ENCODE measurements around the gene COA8.

DNA sequence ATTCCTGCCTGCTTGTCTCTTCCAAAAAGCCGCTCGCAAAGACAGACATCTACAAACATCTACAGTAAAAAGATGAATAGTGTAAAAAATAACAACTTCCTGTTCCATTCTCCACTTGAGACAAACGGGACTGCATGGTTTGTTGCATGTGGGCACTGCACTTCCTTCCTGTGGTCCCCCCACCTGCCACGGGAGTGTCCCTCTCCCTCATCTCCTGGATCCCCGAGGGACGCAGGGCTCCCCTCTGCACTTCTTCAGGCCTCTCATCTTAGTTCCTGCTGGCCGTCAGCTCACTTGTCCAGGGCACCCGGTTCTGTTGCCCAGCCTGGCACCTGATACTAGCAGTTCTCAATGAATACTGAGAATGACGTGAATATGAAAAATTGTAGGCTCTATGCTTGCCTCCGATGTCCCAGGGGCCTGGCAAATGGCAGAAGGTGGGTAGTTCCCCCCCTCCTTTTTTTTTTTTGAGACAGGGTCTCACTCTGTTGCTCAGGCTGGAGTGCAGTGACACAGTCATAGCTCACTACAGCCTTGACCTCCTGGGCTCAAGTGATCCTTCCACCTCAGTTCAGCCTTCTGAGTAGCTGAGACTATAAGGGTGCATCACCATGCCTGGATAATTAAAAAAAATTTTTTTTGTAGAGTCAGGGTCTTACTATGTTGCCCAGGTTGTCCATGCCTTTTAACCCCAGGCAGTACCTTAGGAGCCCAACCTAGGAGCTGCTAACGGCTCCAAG, 62.8 kb downstream of the COA8 start:
- TF ChIP-seq CTCF (IDR thresholded peaks at IDR 0.05; ENCODE audit: poor library complexity, severe bottlenecking): no peak
- no peak for TF ChIP-seq RAD21 (conservative IDR thresholded peaks at IDR 0.05)
- TF ChIP-seq REST (IDR thresholded peaks at IDR 0.05; ENCODE audit: borderline replicate concordance): no peak
- TF ChIP-seq SMC3 (conservative IDR thresholded peaks at IDR 0.05; ENCODE audit: poor library complexity): no peak
